Nephron progenitor cell (in vitro differentiated cells): ENCODE measurements around the gene CTRB2.

Source experiments
- DNase-seq: peaks from one replicate; pipeline ENCODE4 v3.0.0; 2021
- H3K27ac Mint-ChIP-seq: 2 replicates; pipeline ENCODE4 v1.8.0; 2021; ENCODE audit warnings: mild to moderate bottlenecking, moderate library complexity, mixed read lengths
- H3K27me3 Mint-ChIP-seq: 2 replicates; pipeline ENCODE4 v1.8.0; 2021; ENCODE audit warnings: mild to moderate bottlenecking, low read depth, mixed read lengths; ENCODE audit not compliant: poor library complexity
- H3K36me3 Mint-ChIP-seq: 2 replicates; pipeline ENCODE4 v1.8.0; 2021; ENCODE audit warnings: low read depth, mixed read lengths
- H3K4me1 Mint-ChIP-seq: 2 replicates; pipeline ENCODE4 v1.8.0; 2021; ENCODE audit warnings: mixed read lengths
- H3K4me3 Mint-ChIP-seq: 2 replicates; pipeline ENCODE4 v1.8.0; 2021; ENCODE audit warnings: mild to moderate bottlenecking, moderate library complexity, mixed read lengths
- H3K9me3 Mint-ChIP-seq: 2 replicates; pipeline ENCODE4 v1.8.0; 2021; ENCODE audit warnings: mild to moderate bottlenecking, moderate library complexity, mixed read lengths
- TF ChIP-seq, protein P1 (sequence below): fragments of 200-600 bp; sonication (generic); IDR thresholded peaks from 2 replicates; pipeline ENCODE4 v1.5.0; 2021; ENCODE audit warnings: antibody characterized with exemption

The CTRB2 gene

DNA sequence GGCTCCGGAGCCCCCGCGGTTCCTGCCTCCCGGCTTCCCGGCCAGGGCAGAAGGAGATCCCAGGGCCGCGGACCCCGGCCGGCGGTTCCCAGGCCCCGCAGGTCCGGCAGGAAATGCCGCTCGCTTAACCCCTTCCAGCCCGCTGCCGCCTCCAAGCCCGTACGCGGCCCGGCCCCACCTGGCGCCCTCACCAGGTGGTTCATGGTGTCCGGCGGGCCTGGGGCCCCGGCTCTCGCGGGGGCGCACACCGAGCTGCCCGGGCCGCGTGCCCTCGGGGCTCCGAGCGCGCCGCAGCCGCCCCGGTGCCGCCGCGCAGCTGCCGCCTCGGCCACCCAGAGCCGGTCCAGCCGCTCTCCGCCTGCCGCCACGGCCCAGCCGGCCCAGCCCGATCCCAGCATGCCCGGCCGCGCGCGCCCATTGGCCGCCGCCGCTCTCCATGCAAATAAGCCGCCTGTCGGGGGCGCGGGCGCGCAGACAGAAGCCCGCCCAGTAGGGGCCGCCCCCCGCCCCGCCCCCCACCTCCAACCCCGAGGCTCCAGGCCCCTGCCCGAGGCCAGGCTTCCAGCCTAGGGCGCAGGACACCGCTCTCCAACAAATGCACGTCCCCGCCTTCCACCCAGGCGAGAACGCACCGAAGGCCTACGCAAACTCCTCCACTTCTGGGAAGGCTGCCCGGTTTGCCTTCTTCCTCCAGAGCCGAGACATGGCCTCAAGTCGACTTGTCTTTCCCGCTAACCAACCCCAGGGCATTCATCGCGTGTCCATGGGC lies 44.5 kb upstream of the CTRB2 start, which contains the start of gene BCAR1:
TSS of gene BCAR1 (minus strand) at position 345 of the 769 bp plus-strand sequence. CDS start at position 203, 142 bp downstream.
- no peaks in the 10 kb centered on the region for H3K36me3 Mint-ChIP-seq
- peak within 1 kb of the TSS; percentile 59 for H3K27ac Mint-ChIP-seq
- H3K27me3 Mint-ChIP-seq = no peaks in the 10 kb centered on the region
- TF ChIP-seq, protein P1, sequence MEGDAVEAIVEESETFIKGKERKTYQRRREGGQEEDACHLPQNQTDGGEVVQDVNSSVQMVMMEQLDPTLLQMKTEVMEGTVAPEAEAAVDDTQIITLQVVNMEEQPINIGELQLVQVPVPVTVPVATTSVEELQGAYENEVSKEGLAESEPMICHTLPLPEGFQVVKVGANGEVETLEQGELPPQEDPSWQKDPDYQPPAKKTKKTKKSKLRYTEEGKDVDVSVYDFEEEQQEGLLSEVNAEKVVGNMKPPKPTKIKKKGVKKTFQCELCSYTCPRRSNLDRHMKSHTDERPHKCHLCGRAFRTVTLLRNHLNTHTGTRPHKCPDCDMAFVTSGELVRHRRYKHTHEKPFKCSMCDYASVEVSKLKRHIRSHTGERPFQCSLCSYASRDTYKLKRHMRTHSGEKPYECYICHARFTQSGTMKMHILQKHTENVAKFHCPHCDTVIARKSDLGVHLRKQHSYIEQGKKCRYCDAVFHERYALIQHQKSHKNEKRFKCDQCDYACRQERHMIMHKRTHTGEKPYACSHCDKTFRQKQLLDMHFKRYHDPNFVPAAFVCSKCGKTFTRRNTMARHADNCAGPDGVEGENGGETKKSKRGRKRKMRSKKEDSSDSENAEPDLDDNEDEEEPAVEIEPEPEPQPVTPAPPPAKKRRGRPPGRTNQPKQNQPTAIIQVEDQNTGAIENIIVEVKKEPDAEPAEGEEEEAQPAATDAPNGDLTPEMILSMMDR = no peak
- peaks cover 86% of the 10 kb centered on the region for H3K4me1 Mint-ChIP-seq
- peak; percentile 94 for DNase-seq
- no peaks in the 10 kb centered on the region for H3K9me3 Mint-ChIP-seq
- H3K4me3 Mint-ChIP-seq = peak within 1 kb of the TSS; percentile 85

DNA sequence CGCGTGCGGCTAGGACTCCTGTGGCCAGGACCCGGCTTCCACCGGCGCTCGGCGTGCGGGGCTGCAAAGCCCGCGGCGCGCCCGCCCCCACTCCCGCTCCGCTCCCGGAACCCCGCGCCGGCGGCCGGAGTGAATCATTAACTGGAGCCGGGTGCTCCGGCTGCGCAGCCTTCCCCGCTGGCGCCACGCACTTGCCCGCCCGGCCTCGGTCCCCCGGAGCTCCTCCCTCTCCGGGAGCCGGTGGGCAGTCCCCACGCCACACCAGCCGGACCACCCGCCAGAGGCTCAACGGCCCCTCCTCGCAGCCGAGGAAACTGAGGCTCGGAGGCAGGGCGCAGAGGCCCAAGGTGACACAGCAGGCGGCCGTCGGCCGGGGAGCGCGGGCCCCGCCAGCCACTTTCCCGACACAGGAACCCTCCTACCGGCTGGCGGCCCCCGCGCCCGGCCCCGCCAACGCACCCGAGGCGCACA lies 43.9 kb upstream of the CTRB2 start:
- TF ChIP-seq, protein P1 = no peak
- H3K36me3 Mint-ChIP-seq = no peaks in the 10 kb centered on the region
- no peak overlapping the region for H3K27ac Mint-ChIP-seq
- no peaks in the 10 kb centered on the region for H3K27me3 Mint-ChIP-seq
- DNase-seq = peak; percentile 67
- peaks cover 86% of the 10 kb centered on the region for H3K4me1 Mint-ChIP-seq
- peak overlapping the region; percentile 85 for H3K4me3 Mint-ChIP-seq
- no peaks in the 10 kb centered on the region for H3K9me3 Mint-ChIP-seq

DNA sequence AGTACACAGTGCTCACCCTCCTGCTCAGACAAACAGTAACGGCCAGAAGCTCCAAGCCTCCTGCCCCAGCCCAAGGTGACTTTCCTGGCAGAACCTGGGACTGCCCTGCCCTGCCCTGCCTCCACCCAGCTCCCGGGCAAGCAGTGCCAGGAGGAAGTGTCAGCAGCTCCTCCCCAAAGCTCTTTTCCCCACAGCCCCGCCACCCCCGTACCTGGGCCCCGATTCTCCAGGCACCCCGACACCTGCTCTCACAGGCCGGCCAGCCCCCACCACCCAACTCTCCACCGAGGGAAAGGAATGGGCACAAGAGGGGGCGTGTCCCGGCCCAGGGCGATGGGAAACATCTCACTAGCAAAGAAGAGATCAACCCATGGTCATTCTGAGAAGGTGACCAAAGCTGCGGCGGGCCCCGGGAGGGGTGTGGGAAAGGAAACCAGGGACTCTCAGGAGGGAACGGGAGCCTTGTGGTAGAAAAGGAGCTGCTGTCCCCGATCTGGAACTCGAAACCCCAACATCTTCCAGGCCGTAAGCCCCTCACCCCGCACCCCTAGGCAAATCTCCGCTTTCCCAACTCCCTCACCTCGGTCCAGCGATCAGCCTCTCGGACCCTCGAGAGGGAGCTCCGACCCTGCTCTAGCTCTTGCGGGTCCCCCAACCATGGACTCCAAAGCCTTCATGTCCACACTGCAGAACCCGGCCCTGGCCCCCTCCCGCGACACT lies 43.3 kb upstream of the CTRB2 start:
- Mint-ChIP-seq H3K27me3 (no peaks in the 10 kb centered on the region), H3K4me3 (peak overlapping the region; percentile 85), H3K9me3 (no peaks in the 10 kb centered on the region), H3K4me1 (peaks cover 89% of the 10 kb centered on the region), H3K27ac (no peak overlapping the region), H3K36me3 (no peaks in the 10 kb centered on the region)
- TF ChIP-seq, protein P1 = no peak
- peak; percentile 30 for DNase-seq

DNA sequence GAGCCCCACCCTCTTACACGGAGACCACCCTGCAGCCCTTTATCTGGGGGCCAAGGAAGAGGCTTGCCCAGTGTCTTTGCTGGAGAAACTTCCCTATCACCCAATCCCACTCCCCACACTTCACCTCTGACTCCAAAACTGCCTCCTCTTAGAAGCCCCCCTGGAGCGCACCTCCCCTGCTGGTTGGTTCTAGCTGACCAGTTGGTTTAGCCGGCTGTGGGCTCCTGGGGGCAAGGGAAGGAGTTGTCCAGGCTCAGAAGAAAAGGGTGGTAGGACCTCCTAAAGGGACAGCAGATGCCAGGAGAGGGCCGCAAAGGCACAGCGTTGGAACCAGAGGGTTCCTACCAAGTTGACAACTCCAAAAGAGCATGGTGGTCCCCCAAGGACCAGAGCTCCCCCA lies 42.5 kb upstream of the CTRB2 start:
- TF ChIP-seq, protein P1 = no peak
- no peak for DNase-seq
- Mint-ChIP-seq H3K4me3 (peak overlapping the region; percentile 85), H3K9me3 (no peaks in the 10 kb centered on the region), H3K27ac (no peak overlapping the region), H3K4me1 (peaks cover 89% of the 10 kb centered on the region), H3K36me3 (no peaks in the 10 kb centered on the region), H3K27me3 (no peaks in the 10 kb centered on the region)

DNA sequence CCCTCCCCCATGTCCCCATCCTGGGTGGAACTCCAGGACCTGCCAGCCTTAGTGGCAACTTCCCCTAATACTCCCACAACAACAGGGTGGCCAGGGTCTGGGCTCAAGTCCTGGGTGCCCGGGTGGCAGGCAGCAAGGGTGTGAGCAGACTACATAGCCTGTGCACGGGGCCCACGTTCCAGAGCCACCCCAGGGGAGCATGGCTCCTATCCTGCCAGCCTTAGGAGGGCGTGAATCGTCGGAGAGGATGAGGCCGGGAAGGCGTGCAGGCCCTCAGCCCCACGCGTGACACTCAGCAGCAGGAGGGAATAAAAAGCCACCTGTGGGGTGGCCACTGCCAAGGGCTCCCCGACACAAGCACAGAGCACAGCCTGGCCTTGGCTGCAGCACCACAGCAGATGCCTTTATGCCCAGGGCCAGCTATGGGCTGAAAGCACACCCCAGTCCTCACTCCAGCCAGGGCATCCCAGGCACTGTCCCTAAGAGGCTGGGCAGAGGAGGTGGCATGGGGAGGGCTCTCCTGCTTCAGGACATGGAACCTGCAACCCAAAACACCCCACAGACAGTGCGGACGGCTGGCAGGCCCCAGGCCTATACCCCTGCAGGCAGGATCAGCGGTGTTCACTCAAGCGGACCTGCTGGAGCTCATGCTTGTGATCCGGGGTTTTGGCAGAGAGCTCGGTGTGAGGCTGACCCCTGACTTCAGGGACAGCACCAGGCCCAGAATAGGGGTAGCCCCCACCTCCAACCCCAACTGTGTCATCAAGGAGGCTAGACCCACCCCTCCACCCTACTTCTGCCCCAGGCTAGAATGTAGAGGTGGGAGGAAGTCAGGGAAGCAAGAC lies 41.8 kb upstream of the CTRB2 start:
- H3K4me1 Mint-ChIP-seq = peaks cover 89% of the 10 kb centered on the region
- H3K27ac Mint-ChIP-seq = peak overlapping the region; percentile 74
- peak; percentile 31 for DNase-seq
- no peaks in the 10 kb centered on the region for H3K36me3 Mint-ChIP-seq
- no peaks in the 10 kb centered on the region for H3K9me3 Mint-ChIP-seq
- TF ChIP-seq, protein P1 = no peak
- no peaks in the 10 kb centered on the region for H3K27me3 Mint-ChIP-seq
- peak overlapping the region; percentile 85 for H3K4me3 Mint-ChIP-seq
